ENCODE data around the gene TMEM223.
"Not testable (repeated sequence)": the region's sequence is repeated elsewhere in the genome, so short reads cannot be mapped to it uniquely, and the experiment has no call there.

Gene TMEM223

GRCh38 chr11:62791501-62792201 is at the start of gene TMEM223:
Gene TMEM223 (minus strand): TSS chr11:62792006. CDS start chr11:62791994, 12 bp downstream.
- peak; percentile 90 for DNase-seq (ENCODE audit: low read depth)

GRCh38 chr11:62840721-62841360 is 49.0 kb upstream of the TMEM223 start:
- DNase-seq (ENCODE audit: low read depth) = peak; percentile 75

DNA sequence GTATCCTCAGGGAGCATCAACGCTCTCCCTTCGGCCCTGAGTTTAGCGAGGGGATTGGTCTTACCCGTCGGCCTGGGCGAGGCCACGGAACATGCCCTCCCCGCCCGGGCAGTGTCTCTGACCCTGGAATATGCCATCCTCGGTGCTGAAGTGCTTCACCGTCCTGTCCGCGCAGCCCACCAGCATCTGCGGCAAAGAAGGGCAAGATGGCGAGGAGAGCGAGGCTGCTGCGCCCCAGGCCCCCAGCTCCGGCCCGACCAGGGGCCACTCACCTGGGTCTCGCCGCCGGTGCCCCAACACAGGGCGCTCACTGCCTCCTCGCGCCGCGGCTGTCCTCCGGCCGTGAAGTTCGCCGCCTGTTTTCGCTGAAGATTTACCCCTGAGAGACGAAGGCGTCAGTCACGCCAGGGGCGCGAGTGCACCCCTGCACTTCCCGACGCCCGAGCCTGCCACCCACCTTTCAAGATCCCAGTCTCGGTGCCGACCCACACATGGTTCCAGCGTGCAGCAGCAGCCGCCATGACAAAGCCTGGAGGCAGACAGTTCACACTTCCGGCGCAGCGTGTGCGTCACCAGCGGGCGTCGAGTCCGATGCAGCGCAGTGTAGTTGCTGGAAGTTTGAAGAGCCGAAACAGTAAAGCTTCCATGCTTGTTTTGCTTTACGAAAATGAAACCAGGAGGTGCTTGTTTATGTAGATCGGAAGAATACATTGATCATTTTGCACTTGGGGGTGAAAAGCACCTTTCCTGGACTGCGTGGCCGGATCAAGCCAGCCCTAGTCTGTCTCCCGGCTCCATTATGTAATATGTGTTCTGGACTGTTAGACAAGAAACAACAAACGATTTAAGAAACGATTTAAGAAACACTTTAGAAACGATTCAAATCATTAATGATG is 47.5 kb upstream of the TMEM223 start, which contains the start of gene WDR74:
WDR74 (minus strand) TSS at position 541 of the 896 bp plus-strand sequence; CDS start at position 521, 20 bp downstream.
- DNase-seq (ENCODE audit: low read depth) = peak; percentile 87

GRCh38 chr11:62835336-62835735 is 43.5 kb upstream of the TMEM223 start:
- no peak for DNase-seq (ENCODE audit: low read depth)

DNA sequence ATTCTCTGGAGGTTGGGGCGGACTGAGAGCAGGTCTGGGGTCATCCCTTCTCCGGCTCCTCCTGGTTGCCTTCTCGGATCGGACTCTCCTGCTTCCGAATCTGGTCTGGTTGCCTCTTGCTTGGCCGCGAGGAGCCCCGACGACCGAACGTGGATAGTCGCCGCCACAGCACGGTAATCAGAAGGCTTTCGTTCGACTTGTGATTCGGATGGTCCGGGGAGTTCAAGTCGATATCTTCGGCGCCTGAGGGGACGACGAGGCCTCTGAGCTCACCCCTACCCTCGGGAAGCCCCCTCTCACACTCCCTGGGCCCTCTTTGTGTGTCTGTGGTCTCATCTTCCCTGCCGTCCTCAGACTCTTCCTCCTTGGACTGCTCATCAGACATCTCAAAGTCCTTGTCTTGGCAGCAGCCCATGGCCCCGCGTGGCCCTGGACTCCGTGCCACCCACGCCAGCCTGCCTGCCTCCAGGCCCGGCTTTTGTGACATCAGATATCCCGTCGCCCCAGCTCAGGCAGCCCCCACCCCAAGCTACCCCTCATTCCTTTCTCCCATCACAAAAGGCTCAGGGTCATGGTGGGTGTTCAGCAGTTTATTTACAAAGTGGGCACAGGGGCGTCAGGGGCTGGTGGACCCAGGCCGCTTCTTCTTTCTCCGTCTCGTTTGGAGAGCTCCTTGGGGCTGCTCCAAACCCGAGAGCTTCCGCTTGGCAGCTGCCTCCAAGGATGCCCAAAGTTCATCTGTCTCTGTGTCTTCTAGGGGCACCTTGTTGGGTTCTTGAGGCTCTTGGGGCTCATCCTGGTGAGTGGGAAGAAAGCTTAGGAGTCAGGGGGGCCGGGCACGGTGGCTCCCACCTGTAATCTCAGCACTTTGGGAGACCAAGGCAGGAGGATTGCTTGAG is 40.8 kb upstream of the TMEM223 start, which contains the start of gene TEX54:
TEX54 (minus strand) TSS at position 506 of the 899 bp plus-strand sequence.
- DNase-seq (ENCODE audit: low read depth) = no peak

- peak; percentile 99 for DNase-seq (ENCODE audit: low read depth)
Observed at GRCh38 chr11:62831520-62832335, 39.9 kb upstream of the TMEM223 start, which contains the start of gene STX5. Gene STX5 (minus strand): TSS chr11:62832051. CDS start chr11:62831243, 808 bp downstream.

- no peak for DNase-seq (ENCODE audit: low read depth)
Observed at GRCh38 chr11:62830904-62831519, 39.2 kb upstream of the TMEM223 start.

DNA sequence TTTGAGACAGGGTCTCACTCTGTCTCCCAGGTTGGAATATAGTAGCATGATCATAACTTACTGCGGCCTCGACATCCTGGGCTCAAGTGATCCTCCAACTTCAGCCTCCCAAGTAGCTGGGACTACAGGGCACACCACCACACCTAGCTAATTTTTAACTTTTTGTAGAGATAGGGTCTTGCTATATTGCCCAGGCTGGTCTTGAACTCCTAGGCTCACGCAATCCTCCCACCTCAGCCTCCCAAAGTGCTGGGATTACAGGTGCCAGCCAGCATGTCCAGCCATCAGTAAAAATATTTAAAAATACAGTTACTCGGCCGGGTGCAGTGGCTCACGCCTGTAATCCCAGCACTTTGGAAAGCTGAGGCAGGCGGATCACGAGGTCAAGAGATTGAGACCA is 36.3 kb upstream of the TMEM223 start:
- DNase-seq (ENCODE audit: low read depth) = not testable (repeated sequence)

- no peak for DNase-seq (ENCODE audit: low read depth)
Observed at GRCh38 chr11:62823677-62824076, 31.9 kb upstream of the TMEM223 start.

DNA sequence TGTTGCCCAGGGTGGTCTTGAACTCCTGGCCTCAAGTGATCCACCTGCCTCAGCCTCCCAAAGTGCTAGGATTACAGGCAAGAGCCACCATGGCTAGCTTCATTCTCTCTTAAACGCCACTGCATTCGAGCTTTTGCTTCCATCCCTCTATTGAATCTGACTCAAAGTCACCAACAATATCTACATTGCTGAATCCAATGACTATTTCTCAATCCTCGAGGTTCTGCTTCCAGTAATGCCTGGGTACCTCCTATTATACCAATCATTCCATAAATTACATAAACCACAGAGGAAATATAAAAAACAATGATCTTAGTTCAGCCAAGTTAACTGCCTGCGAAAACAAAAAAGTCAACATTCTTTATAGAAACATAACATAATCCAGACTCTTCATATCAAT is 25.3 kb upstream of the TMEM223 start:
- no peak for DNase-seq (ENCODE audit: low read depth)

- no peak for DNase-seq (ENCODE audit: low read depth)
Observed at GRCh38 chr11:62816557-62816956, 24.8 kb upstream of the TMEM223 start.

GRCh38 chr11:62811659-62812058 is 19.9 kb upstream of the TMEM223 start:
- DNase-seq (ENCODE audit: low read depth) = no peak

GRCh38 chr11:62810748-62811147 is 18.9 kb upstream of the TMEM223 start:
- no peak for DNase-seq (ENCODE audit: low read depth)

- no peak for DNase-seq (ENCODE audit: low read depth)
Observed at GRCh38 chr11:62806611-62807121, 14.9 kb upstream of the TMEM223 start.

DNA sequence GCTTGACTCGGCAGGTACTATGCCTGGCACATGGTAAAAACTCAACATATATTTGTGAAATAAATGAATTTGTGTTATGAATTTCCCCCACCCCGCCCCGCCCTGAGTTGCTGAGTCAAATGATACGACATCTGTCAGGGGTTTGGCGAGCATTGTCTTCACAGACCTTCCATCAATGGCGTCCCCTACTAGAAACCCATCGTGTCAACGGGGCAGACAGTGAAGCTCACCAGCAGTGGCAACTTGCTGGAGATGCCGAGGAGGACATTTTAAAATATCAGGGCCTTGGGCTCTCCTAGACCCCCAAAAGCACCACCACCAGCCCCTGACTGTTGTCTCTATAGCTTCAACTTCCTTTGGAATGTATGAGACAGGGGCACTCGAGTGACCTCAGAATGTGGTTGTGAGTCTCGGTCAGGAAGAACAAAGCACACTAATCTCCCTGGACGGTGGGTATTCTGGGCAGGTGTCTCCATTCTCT is 14.2 kb upstream of the TMEM223 start:
- no peak for DNase-seq (ENCODE audit: low read depth)

GRCh38 chr11:62805076-62805892 is 13.5 kb upstream of the TMEM223 start, which contains the start of gene NXF1:
Gene NXF1 (minus strand): TSS chr11:62805440. CDS start chr11:62805356, 84 bp downstream.
- DNase-seq (ENCODE audit: low read depth) = peak; percentile 91

DNA sequence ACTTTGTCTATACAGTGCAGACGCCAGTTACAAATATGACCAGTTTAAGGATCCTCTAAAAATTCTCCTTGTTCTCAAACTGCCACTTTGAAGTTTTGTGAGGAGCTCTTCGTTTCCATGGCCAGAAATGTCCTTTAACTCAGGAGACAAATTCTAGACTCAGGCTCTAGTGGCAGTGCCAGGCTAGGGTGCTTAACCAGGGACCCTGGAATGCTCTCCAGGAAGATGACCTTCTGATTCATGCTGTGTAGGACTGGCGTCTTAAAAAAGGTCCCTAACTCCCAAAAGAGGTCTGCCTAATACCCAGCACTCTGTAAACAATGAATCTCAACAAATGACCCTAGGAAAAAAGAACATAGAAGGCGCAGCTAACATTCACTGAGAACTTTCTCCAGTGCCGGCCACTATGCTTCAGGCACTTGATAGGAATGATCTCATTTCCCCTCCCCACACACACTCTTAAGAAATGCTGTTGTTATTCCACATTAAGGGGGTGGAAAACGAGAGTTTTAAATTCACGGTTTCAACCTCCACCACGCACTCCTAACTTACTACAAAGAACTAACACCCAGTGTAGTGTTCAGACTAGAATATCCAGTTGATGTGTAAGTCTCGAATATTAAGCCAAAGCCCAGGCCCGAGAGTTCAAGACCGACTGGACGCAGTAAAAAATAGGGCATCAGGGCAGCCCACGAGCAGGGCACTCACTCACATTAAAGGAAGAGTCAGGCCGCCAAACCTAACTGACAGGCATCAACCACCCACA is 12.7 kb upstream of the TMEM223 start:
- no peak for DNase-seq (ENCODE audit: low read depth)

DNA sequence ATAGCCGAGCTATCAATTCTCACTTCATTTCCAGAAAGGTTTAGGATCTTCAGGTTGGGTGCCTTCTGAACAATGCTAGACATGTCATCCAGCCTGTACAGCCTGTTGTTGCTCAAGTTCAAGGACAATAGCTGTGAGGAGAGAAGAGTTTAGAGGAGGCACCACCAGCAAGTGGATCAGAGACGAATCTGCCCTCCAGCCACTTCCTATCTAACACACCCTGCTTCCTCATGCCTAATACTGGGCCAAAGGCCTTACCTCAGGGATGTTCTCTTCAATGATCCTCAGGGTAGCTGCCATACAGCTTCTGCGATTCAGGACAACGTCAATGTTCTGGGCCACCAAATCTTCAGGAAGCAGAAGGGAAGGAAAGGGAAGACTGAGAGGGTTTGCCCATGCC is 9.3 kb upstream of the TMEM223 start:
- DNase-seq (ENCODE audit: low read depth) = no peak

All from stimulated activated CD8-positive, alpha-beta memory T cell treated with anti-CD3 and anti-CD28 coated beads, Interleukin-4, amount 100 ng/mL, for 24 hours (primary cell).